ENCODE measurements around the gene LZTR1.

DNA sequence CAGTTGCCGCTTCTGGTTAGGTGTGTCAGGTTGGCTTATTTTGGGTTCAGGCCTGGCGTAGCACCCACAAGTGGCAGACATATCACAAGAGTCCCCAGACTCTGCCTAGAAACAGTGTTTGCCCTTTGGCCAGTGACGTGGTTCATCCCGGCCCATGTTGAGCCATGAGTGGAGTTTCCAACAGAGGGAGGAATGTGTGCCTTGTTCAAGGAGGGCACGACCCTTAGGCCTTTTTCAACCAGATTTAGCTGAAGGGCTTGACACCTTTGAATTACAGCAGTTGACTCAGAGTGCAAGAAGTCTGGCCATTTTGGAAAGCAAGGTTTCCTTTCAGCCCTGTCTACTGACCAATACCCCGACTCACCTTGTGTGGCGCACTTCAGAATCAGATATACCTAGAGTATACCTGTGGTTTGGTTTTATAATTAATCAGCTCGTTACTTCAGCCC, 30.1 kb upstream of the LZTR1 start:
- TF ChIP-seq, protein P1, sequence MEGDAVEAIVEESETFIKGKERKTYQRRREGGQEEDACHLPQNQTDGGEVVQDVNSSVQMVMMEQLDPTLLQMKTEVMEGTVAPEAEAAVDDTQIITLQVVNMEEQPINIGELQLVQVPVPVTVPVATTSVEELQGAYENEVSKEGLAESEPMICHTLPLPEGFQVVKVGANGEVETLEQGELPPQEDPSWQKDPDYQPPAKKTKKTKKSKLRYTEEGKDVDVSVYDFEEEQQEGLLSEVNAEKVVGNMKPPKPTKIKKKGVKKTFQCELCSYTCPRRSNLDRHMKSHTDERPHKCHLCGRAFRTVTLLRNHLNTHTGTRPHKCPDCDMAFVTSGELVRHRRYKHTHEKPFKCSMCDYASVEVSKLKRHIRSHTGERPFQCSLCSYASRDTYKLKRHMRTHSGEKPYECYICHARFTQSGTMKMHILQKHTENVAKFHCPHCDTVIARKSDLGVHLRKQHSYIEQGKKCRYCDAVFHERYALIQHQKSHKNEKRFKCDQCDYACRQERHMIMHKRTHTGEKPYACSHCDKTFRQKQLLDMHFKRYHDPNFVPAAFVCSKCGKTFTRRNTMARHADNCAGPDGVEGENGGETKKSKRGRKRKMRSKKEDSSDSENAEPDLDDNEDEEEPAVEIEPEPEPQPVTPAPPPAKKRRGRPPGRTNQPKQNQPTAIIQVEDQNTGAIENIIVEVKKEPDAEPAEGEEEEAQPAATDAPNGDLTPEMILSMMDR (IDR thresholded peaks at IDR 0.05; ENCODE audit: control extremely low read depth in 1 of 3, insufficient read depth in 1 of 3, low read depth in 1 of 3, low read length in 3 of 3), result no peak
- TF ChIP-seq POLR2AphosphoS5 (IDR thresholded peaks at IDR 0.05; ENCODE audit: low read depth, low read length), result no peak
- no peak for TF ChIP-seq EZH2 (IDR thresholded peaks at IDR 0.05; ENCODE audit: low read depth, low read length, severe bottlenecking)
- TF ChIP-seq YY1 (IDR thresholded peaks at IDR 0.05; ENCODE audit: low read depth, low read length), result no peak
- no peak for TF ChIP-seq POU5F1 (IDR thresholded peaks at IDR 0.05; ENCODE audit: low read depth, low read length)
- TF ChIP-seq, protein P2, sequence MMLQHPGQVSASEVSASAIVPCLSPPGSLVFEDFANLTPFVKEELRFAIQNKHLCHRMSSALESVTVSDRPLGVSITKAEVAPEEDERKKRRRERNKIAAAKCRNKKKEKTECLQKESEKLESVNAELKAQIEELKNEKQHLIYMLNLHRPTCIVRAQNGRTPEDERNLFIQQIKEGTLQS (IDR thresholded peaks at IDR 0.05; ENCODE audit: insufficient read depth, low read depth, low read length), result no peak
- TF ChIP-seq SUZ12 (IDR thresholded peaks at IDR 0.05; ENCODE audit: low read length), result no peak
- TF ChIP-seq PHF8 (conservative IDR thresholded peaks at IDR 0.05; ENCODE audit: low read depth, low read length), result no peak
- TF ChIP-seq CHD2 (IDR thresholded peaks at IDR 0.05; ENCODE audit: low read length), result no peak
- no peak for TF ChIP-seq CEBPB (IDR thresholded peaks at IDR 0.05; ENCODE audit: low read depth, low read length)
- TF ChIP-seq CTBP2 (IDR thresholded peaks at IDR 0.05; ENCODE audit: borderline replicate concordance, insufficient read depth, insufficient read length, low read length), result no peak
- TF ChIP-seq SIN3A (conservative IDR thresholded peaks at IDR 0.05 in 1 of 2, IDR thresholded peaks at IDR 0.05 in 1 of 2; ENCODE audit: low read depth in 1 of 2, low read length in 2 of 2), result no peak
- TF ChIP-seq NANOG (IDR thresholded peaks at IDR 0.05; ENCODE audit: insufficient read depth, low read depth, low read length, poor library complexity, severe bottlenecking), result no peak
- no peak for TF ChIP-seq TAF1 (IDR thresholded peaks at IDR 0.05; ENCODE audit: low read depth, low read length)
